ENCODE data around the gene PEX11B. TPM values are rescaled to one million over a fixed set of nuclear protein-coding genes. Genes with fewer than 3 reads are reported as not detected.

Gene PEX11B
- polyA plus RNA-seq, 1 experiment: 34.9 TPM

- DNase-seq (ENCODE audit: low read depth): no peak
- Histone ChIP-seq H3K4me3 (ENCODE audit: low read depth, low read length) (no peak overlapping the region), H3K36me3 (ENCODE audit: control insufficient read depth, insufficient read depth, low read length) (no peaks in the 10 kb centered on the region), H3K27me3 (ENCODE audit: control insufficient read depth, insufficient read depth, low read length) (no peaks in the 10 kb centered on the region)
- ChIA-PET CTCF (interaction anchor here (1.3 to 1.6 kb wide), 2 partner anchors 9 to 23 kb away, joined by 3 to 4 read pairs; partner anchors contain the start of gene PIAS3), POLR2A (no interaction called here)
- TF ChIP-seq CTCF (IDR thresholded peaks at IDR 0.05; ENCODE audit: insufficient read depth, low read depth, low read length): no peak
These were observed 50.3 kb downstream of the PEX11B start for GRCh38 chr1:145868232-145868631.

DNA sequence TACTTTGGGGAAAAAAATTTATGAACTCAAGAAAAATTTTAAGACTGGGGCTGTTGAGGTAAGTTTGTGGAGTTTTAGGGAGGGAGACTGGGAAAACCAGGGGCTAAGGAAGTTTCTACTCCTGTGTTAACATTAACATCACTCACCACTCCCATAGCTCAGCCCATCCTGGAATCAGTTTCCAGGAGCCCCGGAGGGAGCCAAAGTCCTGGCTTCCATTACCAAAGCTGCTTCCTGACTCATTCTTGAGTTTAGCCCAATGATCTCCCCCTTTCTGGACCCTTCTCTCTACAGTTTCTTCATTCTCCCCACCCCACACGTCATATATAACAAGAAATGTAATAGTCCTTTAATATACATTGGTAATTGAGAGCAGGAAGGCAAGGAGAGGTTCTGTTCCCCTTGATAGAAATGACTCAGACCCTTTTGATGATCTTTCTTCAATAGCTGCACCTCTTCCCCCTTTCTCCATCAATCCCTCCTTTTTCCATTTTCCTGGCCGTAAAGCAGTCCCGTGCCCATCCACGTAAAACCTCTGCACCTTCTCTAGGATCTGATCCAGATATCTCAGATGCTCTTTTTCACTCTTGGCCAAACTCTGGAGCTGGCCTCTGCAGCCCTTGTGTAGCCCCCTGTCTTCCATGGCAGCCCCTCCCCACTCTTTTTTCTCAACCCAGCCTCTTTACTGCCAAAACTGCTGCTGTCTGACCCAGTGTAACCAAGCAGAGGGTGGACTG is 55.1 kb downstream of the PEX11B start:
- ChIA-PET POLR2A (no interaction called here), CTCF (interaction anchor here (0.7 to 10.2 kb wide), 4 partner anchors 9 to 29 kb away, joined by 3 to 179 read pairs (median 4); partner anchors contain the start of gene NUDT17)
- Histone ChIP-seq H3K4me3 (ENCODE audit: low read depth, low read length) (no peak overlapping the region), H3K36me3 (ENCODE audit: control insufficient read depth, insufficient read depth, low read length) (no peaks in the 10 kb centered on the region), H3K27me3 (ENCODE audit: control insufficient read depth, insufficient read depth, low read length) (no peaks in the 10 kb centered on the region)
- no peak for TF ChIP-seq CTCF (IDR thresholded peaks at IDR 0.05; ENCODE audit: insufficient read depth, low read depth, low read length)
- no peak for DNase-seq (ENCODE audit: low read depth)

Other genes starting within 250 kb of the PEX11B start
- 0.15 and 0.56 TPM in 2 replicates for gene PDZK1, start 211.3 kb downstream of the PEX11B start, polyA plus RNA-seq (2011; rRNA removed)
- gene CD160, start 199.2 kb downstream of the PEX11B start, polyA plus RNA-seq (2011; rRNA removed): not detected in 2 replicates
- 13.4 and 18.3 TPM in 2 replicates for gene RNF115, start 94.6 kb downstream of the PEX11B start, polyA plus RNA-seq (2011; rRNA removed)
- gene POLR3C, start 94.5 kb downstream of the PEX11B start, polyA plus RNA-seq (2011; rRNA removed): 56.7 and 58.5 TPM in 2 replicates
- 4.3 and 4.5 TPM in 2 replicates for gene NUDT17, start 73.1 kb downstream of the PEX11B start, polyA plus RNA-seq (2011; rRNA removed)
- gene PIAS3, start 59.6 kb downstream of the PEX11B start, polyA plus RNA-seq (2011; rRNA removed): 30.0 and 38.0 TPM in 2 replicates
- gene ANKRD35, start 32.9 kb downstream of the PEX11B start, polyA plus RNA-seq (2011; rRNA removed): 1.4 and 1.5 TPM in 2 replicates
- gene ITGA10, start 8.7 kb downstream of the PEX11B start, polyA plus RNA-seq (2011; rRNA removed): 0.63 and 0.82 TPM in 2 replicates
- gene RBM8A, start 8.8 kb upstream of the PEX11B start, polyA plus RNA-seq (2011; rRNA removed): 71.2 and 135 TPM in 2 replicates
- 35.1 and 42.1 TPM in 2 replicates for gene LIX1L, start 39.3 kb upstream of the PEX11B start, polyA plus RNA-seq (2011; rRNA removed)
- 1.3 and 1.4 TPM in 2 replicates for gene ANKRD34A, start 45.9 kb upstream of the PEX11B start, polyA plus RNA-seq (2011; rRNA removed)
- 13.2 and 19.2 TPM in 2 replicates for gene POLR3GL, start 46.0 kb upstream of the PEX11B start, polyA plus RNA-seq (2011; rRNA removed)
- gene TXNIP, start 77.9 kb upstream of the PEX11B start, polyA plus RNA-seq (2011; rRNA removed): 212 and 258 TPM in 2 replicates
- gene HJV, start 103.0 kb upstream of the PEX11B start, polyA plus RNA-seq (2011; rRNA removed): not detected in 2 replicates
- 0.77 and 1.0 TPM in 2 replicates for gene NBPF10, start 226.1 kb upstream of the PEX11B start, polyA plus RNA-seq (2011; rRNA removed)

Measured in BJ (cell line).